ENCODE measurements around the gene FMR1NB.

The FMR1NB gene

DNA sequence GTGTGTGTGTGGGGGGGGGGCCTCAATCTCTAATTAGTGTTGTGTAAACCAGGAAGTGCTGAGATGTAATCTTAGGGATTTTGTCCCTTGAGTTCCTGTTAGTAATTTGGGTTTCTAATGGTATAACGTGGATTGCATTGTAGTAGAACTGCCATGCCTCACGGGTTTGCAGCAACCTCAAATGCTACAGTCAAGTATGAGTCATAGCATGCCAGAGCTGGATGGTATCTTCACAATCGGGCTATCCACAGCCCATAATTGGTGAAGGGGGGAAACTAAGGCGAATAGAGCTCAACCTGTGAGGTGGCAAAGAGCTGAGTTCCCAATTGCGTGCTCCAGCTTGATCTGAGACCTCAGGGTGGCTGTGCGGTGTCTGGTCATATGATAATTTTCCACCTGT lies 2.2 kb upstream of the FMR1NB start:
- H3K4me3 Mint-ChIP-seq = no peak overlapping the region
- TF ChIP-seq, protein P1, sequence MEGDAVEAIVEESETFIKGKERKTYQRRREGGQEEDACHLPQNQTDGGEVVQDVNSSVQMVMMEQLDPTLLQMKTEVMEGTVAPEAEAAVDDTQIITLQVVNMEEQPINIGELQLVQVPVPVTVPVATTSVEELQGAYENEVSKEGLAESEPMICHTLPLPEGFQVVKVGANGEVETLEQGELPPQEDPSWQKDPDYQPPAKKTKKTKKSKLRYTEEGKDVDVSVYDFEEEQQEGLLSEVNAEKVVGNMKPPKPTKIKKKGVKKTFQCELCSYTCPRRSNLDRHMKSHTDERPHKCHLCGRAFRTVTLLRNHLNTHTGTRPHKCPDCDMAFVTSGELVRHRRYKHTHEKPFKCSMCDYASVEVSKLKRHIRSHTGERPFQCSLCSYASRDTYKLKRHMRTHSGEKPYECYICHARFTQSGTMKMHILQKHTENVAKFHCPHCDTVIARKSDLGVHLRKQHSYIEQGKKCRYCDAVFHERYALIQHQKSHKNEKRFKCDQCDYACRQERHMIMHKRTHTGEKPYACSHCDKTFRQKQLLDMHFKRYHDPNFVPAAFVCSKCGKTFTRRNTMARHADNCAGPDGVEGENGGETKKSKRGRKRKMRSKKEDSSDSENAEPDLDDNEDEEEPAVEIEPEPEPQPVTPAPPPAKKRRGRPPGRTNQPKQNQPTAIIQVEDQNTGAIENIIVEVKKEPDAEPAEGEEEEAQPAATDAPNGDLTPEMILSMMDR (IDR thresholded peaks at IDR 0.05; ENCODE audit: unreplicated experiment in 3 of 3) = no peak
- no peaks in the 10 kb centered on the region for H3K36me3 Mint-ChIP-seq (ENCODE audit: low read depth)
- H3K9me3 Mint-ChIP-seq = peaks cover 28% of the 10 kb centered on the region
- H3K4me1 Mint-ChIP-seq = no peaks in the 10 kb centered on the region
- no peaks in the 10 kb centered on the region for H3K27me3 Mint-ChIP-seq (ENCODE audit: low read depth)
- no peak overlapping the region for H3K27ac Mint-ChIP-seq

DNA sequence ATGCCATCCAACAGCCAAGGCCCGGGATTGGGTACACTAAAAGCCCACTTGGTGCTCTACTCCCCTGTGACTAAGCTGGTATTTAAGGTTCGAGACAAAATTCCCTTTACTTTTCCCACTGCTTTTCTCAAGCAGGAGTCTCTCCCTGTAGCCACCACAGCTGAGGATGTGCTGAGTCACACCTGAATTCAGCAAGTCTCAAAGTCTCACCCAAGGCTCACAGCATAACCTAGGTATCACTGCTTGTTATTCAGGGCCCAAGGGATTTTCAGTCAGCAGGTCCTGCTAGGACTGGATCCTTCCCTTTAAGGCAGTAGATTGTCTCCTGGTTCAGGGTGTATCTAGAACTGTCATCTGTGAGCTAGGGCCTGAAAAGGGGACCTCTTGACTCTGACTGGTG lies 39.2 kb downstream of the FMR1NB start:
- Mint-ChIP-seq H3K27me3 (ENCODE audit: low read depth) (no peaks in the 10 kb centered on the region), H3K4me3 (no peak overlapping the region), H3K36me3 (ENCODE audit: low read depth) (no peaks in the 10 kb centered on the region), H3K4me1 (no peaks in the 10 kb centered on the region), H3K27ac (no peak overlapping the region), H3K9me3 (peaks cover 23% of the 10 kb centered on the region)
- TF ChIP-seq, protein P1 (IDR thresholded peaks at IDR 0.05; ENCODE audit: unreplicated experiment in 3 of 3) = no peak

GRCh38 chrX:148024425-148025148 lies 43.5 kb downstream of the FMR1NB start:
- H3K27ac Mint-ChIP-seq = no peak overlapping the region
- TF ChIP-seq, protein P1 (IDR thresholded peaks at IDR 0.05; ENCODE audit: unreplicated experiment in 3 of 3) = no peak
- peaks cover 8% of the 10 kb centered on the region for H3K9me3 Mint-ChIP-seq
- H3K4me1 Mint-ChIP-seq = no peaks in the 10 kb centered on the region
- H3K4me3 Mint-ChIP-seq = no peak overlapping the region
- no peaks in the 10 kb centered on the region for H3K27me3 Mint-ChIP-seq (ENCODE audit: low read depth)
- no peaks in the 10 kb centered on the region for H3K36me3 Mint-ChIP-seq (ENCODE audit: low read depth)

- H3K36me3 Mint-ChIP-seq (ENCODE audit: low read depth) = no peaks in the 10 kb centered on the region
- H3K27ac Mint-ChIP-seq = no peak overlapping the region
- TF ChIP-seq, protein P1 (IDR thresholded peaks at IDR 0.05; ENCODE audit: unreplicated experiment in 3 of 3) = no peak
- no peaks in the 10 kb centered on the region for H3K9me3 Mint-ChIP-seq
- H3K27me3 Mint-ChIP-seq (ENCODE audit: low read depth) = no peaks in the 10 kb centered on the region
- no peak overlapping the region for H3K4me3 Mint-ChIP-seq
- peaks cover 10% of the 10 kb centered on the region for H3K4me1 Mint-ChIP-seq
Measured at GRCh38 chrX:148035380-148035779, 54.2 kb downstream of the FMR1NB start.

- H3K27ac Mint-ChIP-seq = no peak overlapping the region
- no peaks in the 10 kb centered on the region for H3K9me3 Mint-ChIP-seq
- H3K4me1 Mint-ChIP-seq = peaks cover 10% of the 10 kb centered on the region
- no peak overlapping the region for H3K4me3 Mint-ChIP-seq
- no peaks in the 10 kb centered on the region for H3K27me3 Mint-ChIP-seq (ENCODE audit: low read depth)
- TF ChIP-seq, protein P1 (IDR thresholded peaks at IDR 0.05; ENCODE audit: unreplicated experiment in 3 of 3) = no peak
- H3K36me3 Mint-ChIP-seq (ENCODE audit: low read depth) = no peaks in the 10 kb centered on the region
Measured at GRCh38 chrX:148037020-148037419, 55.9 kb downstream of the FMR1NB start.

DNA sequence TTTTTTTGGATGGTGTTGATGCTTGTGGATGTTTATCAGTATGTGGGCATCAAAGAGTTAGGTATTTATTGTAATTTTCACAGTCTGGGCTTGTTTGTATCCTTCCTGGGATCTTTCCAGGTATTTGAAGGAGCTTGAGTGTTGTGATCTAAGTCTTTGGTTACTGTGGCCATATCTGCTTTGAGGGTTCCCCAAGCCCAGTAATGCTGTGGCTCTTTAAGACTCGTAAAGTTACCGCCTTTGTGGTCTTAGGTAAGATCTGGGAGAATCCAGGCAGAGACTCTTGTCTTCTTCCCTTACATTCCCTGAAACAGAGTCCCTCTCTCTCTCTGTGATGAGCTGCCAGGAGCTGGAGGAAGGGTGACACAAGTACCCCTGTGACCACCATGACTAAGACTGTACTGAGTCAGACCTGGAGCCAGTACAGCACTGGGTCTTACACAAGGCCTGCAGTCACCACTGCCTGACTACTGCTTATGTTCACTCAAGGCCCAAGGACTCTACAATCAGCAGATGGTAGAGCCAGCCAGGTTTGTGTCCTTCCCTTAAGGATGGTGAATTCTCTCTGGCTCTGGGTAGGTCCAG lies 62.2 kb downstream of the FMR1NB start:
- no peak overlapping the region for H3K27ac Mint-ChIP-seq
- H3K27me3 Mint-ChIP-seq (ENCODE audit: low read depth) = no peaks in the 10 kb centered on the region
- no peak overlapping the region for H3K4me3 Mint-ChIP-seq
- no peaks in the 10 kb centered on the region for H3K36me3 Mint-ChIP-seq (ENCODE audit: low read depth)
- TF ChIP-seq, protein P1 (IDR thresholded peaks at IDR 0.05; ENCODE audit: unreplicated experiment in 3 of 3) = no peak
- H3K4me1 Mint-ChIP-seq = peaks cover 5% of the 10 kb centered on the region
- peaks cover 9% of the 10 kb centered on the region for H3K9me3 Mint-ChIP-seq

Data from nephron (organoid).